NCI-H2227 treated with DMSO at 0.1 percent for 48 hours (cell line): ENCODE data around the gene PGAP3.
A peak's percentile ranks its signal among the peaks of the same experiment; 100 is the strongest.

ENCODE experiments used
- DNase-seq: peaks from one replicate; lab custom pipeline; 2025; lab: John Stamatoyannopoulos, UW

PGAP3 gene

DNA sequence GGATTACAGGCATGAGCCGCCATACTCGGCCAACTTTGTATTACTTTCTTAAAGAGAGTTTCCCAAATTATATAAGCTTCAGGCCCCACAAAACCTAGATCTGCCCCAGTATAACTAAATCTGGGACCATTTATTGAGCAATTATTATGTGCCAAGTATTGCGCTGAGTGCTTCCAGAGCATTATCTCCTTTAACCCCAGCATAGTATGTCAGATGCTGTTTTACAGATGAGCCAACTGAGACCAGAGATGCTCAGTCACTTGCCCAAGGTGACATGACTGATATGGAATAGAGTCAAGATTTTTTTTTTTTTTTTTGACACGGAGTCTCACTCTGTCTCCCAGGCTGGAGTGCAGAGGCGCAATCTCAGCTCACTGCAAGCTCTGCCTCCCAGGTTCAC lies 10.1 kb upstream of the PGAP3 start:
- no peak for DNase-seq

- no peak for DNase-seq
Observed at GRCh38 chr17:39696731-39697130, 8.9 kb upstream of the PGAP3 start.

- no peak for DNase-seq
Observed at GRCh38 chr17:39695089-39695474, 7.2 kb upstream of the PGAP3 start.

DNA sequence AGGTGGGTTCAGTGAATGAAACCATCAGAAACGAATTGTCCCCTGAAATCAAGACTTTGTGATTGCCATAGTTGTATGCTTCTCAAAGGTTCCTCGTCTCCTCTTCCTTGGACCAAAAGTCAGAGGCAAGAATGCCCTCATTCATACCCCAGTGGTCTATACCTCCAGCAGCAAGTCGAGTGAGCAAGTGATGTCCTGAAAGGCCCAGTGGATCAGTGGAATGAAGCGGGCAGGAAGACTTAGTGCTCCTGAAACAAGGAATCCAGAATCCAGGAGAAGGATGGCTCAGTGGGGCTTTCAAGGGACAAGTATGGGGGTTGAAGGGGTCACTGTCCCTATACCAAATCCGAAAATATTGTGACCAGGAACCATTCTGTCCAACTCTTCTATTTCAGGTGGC lies 6.7 kb upstream of the PGAP3 start:
- DNase-seq = no peak

- no peak for DNase-seq
Observed at GRCh38 chr17:39688945-39689344, 1.1 kb upstream of the PGAP3 start.

- no peak for DNase-seq
Observed at GRCh38 chr17:39688475-39688835, 598 bp upstream of the PGAP3 start.

- DNase-seq = no peak
Observed at GRCh38 chr17:39687101-39687545, 734 bp downstream of the PGAP3 start.

DNA sequence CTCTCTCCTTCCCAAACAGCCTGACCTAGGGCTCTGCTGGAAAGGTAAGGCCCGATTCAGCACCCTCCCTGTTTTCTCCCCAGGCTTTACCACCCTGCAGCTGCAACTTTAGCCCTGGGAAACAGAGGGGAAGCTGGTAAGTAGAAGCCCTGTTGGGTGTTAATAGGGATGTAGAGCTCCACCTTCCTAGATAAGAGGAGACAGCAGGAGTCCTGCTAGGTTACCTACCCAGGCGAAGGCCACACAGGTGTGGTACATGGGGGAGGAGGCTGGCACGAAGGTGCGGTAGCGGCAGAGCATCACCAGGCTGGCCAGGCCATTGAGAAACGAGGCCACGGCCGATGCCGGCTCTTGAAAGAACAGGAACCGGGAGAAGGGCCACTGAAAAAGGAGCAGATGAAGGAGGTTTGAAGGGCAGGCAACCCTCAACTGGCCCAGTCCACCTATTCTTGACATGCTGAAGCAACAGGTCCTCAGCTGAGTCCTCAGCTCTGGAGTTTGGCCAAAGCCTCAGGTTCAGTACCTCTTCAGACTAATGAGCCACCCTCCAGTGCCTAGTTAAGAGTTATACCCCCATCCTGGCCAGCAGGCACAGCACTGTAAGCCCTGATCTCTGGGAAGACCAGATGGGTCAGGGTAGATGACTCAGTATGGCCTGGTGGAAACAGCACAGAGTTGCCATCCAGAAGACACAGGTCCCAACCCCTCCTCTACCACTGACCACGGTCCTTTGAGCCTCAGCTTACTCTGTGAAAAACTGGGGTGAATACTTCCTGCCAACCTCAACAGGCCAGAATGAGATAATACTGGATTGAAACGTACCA lies 3.3 kb downstream of the PGAP3 start:
- no peak for DNase-seq

DNA sequence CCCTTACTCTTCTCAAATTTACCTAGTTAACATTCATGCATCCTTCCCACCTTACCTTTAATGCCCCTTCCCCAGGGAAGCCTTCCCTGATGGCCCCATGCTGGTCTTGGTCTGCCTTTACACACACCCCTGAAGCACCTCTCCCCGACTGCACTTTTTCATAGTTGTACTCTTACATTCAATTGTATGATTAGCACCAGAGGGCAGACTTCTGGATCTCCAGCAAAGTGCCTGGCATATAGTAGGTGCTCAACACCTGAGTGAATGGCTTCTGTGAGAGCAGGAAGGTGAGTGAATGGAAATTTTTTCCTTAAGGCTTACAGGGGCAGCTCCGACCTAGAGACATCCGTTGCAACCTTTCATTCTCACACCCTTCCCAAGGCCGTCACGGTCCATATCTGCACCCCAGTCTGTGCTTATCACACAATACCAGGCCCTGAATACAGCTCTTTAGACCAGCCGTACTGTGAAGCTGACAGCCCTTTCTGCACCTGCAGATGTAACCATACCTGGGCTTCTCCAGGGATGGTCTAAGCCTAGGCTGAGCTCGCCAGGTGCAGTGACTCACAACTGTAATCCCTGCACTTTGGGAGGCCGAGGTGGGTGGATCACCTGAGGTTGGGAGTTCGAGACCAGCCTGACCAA lies 4.4 kb downstream of the PGAP3 start:
- DNase-seq = no peak

GRCh38 chr17:39679521-39680192 lies 8.2 kb downstream of the PGAP3 start:
- no peak for DNase-seq

- no peak for DNase-seq
Observed at GRCh38 chr17:39678340-39679116, 9.3 kb downstream of the PGAP3 start.

DNA sequence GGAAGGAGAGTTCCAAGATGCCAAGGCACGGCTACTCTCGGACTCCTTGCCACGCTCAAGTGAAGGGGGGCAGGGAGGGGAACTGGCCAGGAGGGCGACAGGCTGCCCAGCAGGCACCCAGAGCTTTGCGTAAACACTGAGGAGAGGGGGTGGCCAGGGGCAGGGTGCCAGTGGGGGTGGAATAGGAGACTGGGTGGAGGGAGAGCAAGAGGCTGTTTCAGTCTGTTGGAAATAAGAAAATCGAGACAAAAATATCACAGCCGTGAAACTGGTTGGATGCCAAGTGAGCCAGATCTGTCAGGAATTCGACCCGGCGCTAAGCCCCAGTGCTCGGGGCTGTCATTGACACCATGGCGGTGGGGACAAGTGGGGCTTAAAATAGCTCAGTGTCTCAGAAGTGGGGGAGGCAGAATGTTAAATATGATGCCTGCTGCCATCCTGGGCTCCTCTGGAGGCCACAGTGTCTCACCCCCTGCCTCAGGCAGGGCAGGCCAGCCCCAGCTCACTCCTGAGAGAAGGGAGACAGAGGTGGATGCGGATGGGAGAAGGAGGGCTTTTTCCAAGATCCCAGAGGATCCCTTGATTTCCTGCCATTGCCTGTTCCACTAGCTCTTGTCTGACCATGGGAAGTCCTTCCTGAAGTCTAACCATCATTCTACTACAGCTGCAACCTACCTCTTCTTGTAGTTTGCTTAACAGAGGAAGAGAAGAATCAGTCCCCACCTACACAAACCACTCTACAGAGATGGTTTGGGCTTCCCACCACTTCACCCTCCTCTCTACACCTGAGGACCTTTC lies 10.1 kb downstream of the PGAP3 start:
- DNase-seq = no peak

DNA sequence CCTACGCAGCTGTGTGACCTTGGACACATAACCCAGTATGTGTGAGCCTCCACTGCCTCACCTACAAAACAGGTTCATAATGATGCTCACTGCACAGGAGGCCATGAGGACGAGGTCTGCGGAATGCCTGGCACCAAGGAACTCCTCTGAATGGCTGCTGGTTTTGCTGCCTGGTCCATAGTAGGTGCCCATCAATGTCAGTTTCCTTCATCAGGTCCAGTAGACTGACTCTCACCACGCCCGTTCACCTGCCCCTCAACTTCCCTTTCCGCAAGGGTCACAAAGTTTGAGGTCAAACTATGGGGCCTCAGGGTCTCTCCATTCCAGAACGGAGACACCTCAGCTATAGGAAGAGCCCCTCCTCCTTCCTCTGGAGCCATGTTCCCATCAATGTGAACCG lies 10.8 kb downstream of the PGAP3 start:
- no peak for DNase-seq

DNA sequence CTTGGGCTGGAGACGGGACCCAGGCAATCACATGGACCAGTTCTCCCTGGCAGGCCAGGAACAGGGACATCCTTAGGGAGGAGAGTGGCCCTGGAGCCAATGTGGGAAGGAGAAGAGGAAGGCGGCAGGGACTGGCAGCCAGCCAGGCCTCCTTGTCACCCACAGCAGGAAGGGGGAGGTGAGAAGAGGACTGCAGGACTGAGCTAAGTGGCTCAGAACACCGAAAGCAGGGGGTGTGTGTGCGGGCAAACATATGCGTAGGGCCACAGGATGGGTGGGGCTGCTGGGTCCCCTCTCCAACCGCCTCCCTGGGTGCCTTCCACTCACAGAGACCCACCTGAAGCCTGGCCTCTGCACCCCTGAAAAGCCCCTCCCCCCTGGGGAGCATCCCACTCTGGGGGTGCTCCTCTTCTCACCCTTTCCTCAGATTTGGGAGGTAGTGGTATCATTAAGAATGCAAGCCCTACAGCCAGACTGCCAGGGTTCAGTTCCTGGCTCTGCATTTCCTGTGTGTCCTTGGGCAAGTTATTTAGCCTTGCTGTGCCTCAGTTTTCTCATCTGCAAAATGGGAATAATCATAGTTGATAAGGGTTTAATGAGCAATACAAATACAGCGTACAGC lies 11.5 kb downstream of the PGAP3 start:
- DNase-seq = peak; percentile 13

GRCh38 chr17:39675390-39676082 lies 12.3 kb downstream of the PGAP3 start:
- no peak for DNase-seq

DNA sequence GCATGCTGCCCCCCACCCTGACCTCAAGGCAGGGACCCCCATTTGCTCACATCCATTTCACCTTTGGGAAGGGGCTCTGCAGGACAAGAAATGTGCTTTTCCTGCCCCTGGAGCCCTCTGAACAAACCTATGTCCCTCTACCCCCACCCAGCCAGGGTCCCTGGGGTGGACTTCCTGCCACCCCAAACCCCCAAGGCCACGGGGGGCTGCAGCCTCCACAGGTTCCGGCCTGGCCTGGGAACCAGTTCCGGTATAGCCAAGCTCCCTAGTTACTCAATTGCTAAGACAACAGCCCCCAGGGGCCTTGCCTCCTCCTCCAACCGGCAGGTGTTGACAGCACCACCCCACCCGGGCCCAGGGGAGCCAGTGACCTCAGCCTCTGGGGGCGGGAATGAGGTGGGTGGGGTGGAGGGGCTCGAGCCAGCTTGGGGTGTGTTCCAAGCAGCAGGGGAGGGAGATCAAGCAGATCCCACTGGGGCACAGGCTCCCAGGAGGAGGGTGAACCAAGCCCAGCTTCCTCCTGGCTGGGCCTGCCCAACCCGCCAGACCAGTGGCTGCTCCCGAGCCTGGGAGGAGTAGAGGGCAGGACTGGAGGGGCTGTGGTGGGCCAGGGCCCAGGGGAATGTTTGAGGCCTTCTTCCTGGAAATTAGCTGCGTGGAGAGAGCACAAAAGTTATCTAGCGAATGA lies 13.0 kb downstream of the PGAP3 start:
- no peak for DNase-seq

DNA sequence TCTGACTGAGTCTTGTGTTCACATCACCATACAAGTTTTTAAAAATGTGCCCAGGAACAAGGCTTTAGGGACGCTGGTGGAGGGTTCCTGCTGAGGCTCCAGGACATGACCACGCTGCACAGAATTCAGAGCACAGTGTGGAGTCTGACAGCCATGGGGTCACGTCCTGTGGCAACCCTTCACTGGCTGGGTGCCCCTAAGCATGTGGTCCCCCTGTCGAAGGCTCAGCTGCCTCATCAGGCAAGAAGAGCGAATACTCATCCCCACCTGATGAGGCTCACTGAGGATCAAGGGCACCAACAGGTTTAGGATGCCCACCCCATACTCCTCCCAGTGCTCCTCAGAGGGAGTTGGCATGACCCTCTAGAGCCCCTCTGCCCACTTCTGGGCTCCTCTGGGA lies 13.7 kb downstream of the PGAP3 start:
- no peak for DNase-seq

DNA sequence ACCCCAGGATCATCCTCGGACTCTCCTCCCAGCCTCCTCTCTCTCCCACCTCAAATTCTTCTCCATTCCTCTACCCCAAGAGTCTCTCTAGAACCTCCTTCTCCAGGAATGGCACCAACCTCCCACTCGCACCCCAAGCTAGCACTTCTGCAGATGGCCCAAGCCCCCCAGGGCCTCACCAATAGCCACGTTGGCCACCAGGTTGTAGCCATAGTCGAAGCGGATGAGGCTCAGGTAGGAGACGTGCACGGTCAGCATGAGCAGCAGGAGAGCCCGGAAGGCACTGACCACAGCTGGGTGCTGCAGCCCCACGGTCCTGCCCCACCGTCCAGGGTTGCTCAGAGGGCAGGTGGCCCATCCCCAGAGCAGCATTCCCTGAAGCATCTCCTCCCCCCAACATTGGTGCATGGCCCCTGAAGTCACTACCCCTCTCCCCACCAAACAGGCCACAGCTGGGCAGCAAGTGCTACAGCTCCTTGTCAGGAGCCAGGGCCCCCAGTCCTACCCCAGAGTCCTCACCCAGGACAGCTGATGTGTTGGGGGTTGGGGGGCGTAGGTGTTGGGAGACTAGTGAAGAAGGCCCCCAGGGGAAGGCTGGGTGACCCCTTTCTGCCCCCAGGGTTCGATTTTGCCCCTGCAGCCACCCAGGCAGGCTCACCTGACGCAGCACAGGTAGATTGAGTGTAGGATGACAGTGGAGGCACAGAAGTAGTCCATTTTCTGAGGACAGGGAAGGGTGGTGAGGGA lies 14.3 kb downstream of the PGAP3 start:
- DNase-seq = no peak
